IgD-negative memory B cell (primary cell): Measurements from ENCODE around the gene CST7. TPM values are rescaled to one million over a fixed set of nuclear protein-coding genes. Genes with fewer than 3 reads are reported as not detected.

Experiments used
- H3K27ac Mint-ChIP-seq, 3 donors: one replicate each; pipeline ENCODE4 v1.8.0; 2020 to 2022; ENCODE audit warnings: mild to moderate bottlenecking in 3 of 3, mixed read lengths in 3 of 3, moderate library complexity in 1 of 3
- H3K27me3 Mint-ChIP-seq: one replicate; pipeline ENCODE4 v1.8.0; 2021; ENCODE audit warnings: mixed read lengths
- H3K36me3 Mint-ChIP-seq: one replicate; pipeline ENCODE4 v1.8.0; 2020; ENCODE audit warnings: mild to moderate bottlenecking, mixed read lengths
- H3K4me1 Mint-ChIP-seq, 3 donors: one replicate each; pipeline ENCODE4 v1.8.0; 2020 to 2022; ENCODE audit warnings: mixed read lengths in 3 of 3, mild to moderate bottlenecking in 1 of 3
- H3K4me3 Mint-ChIP-seq, 4 donors: one replicate each; pipeline ENCODE4 v1.8.0; 2020 to 2022; ENCODE audit warnings: mild to moderate bottlenecking in 4 of 4, mixed read lengths in 4 of 4, moderate library complexity in 3 of 4
- H3K9me3 Mint-ChIP-seq, 3 donors: one replicate each; pipeline ENCODE4 v1.8.0; 2020 to 2021; ENCODE audit warnings: mixed read lengths in 3 of 3, mild to moderate bottlenecking in 1 of 3
- polyA plus RNA-seq: library from polyadenylated mRNA; unstranded; fragments of 300-500 nt; fragmentation: Illumina TruSeq; gene quantifications from one replicate; pipeline ENCODE4 v1.2.3, GENCODE V29; 2021

The CST7 gene
- polyA plus RNA-seq, 1 donor from 2014 or later, result 22.8 TPM

DNA sequence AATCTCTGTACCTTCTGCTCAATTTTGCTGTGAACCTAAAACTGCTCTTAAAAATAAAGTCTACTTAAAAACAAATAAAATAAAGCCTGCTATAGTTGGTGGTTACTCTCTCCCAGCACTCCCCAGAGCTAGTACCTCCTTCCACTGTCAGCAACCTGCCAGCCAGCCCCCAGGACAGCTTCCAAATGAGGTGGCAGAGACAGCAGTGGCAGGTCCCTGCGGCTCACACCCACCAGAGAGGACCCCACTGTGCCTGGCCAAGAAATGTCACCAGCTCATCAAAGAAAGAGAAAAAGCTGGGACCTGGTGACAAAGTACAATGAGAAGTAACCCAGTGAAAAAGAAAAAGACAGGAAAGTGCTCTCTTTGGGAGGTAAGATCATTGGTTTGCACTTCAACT, 28.3 kb downstream of the CST7 start:
- peaks cover 39% of the 10 kb centered on the region for H3K36me3 Mint-ChIP-seq
- H3K27ac Mint-ChIP-seq, result peak overlapping the region in 1 of 3 donors; percentile 47
- no peak overlapping the region for H3K4me3 Mint-ChIP-seq
- no peaks in the 10 kb centered on the region for H3K27me3 Mint-ChIP-seq
- H3K4me1 Mint-ChIP-seq, result peaks cover 2 to 8% (median 5%) of the 10 kb centered on the region in 3 donors
- H3K9me3 Mint-ChIP-seq, result peaks cover 2 to 17% (median 5%) of the 10 kb centered on the region in 3 donors

DNA sequence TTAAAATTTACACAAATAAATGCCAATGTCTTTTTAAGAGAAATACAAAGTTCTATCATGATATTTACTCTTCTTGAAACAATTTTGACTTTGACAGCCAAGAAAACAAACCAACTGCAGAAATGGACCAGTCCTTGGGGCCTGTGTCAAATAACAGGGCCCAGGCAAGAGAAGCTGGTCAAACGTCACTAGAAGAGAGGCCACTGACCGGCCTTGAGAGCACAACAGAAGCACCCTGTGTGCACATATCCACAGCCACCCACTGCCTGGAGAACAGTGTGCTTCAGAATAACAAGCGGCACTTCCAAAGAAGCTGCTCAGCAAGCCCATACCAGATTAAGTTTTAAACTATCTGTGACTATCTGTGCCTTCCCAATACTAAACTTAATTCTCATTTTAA, 28.7 kb downstream of the CST7 start:
- peaks cover 2 to 9% (median 5%) of the 10 kb centered on the region in 3 donors for H3K4me1 Mint-ChIP-seq
- H3K36me3 Mint-ChIP-seq, result peaks cover 39% of the 10 kb centered on the region
- peak overlapping the region in 1 of 3 donors; percentile 47 for H3K27ac Mint-ChIP-seq
- H3K27me3 Mint-ChIP-seq, result no peaks in the 10 kb centered on the region
- no peak overlapping the region for H3K4me3 Mint-ChIP-seq
- peaks cover 2 to 17% (median 5%) of the 10 kb centered on the region in 3 donors for H3K9me3 Mint-ChIP-seq

DNA sequence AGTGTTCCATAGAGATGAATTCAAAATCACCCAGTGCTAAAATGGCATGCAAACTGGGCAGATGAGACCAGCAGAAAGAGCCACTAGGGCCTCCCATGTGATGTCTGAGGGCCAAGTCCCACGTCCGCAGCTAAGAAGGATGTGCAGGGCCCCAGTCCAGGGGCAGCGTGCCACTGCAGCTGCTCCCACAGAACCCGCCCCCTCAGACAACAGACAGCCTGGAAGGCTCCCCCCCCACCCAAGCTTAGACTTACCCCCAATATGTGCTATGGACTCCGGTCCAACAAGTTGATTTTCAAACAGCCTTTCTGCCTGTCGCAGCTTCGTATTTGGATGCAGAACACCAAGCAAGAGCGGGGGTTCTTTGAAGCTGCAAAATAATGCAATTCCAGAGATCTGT, 29.4 kb downstream of the CST7 start:
- Mint-ChIP-seq H3K4me3 (no peak overlapping the region), H3K4me1 (peaks cover 2 to 9% (median 5%) of the 10 kb centered on the region in 3 donors), H3K9me3 (peaks cover 2 to 17% (median 5%) of the 10 kb centered on the region in 3 donors), H3K27me3 (no peaks in the 10 kb centered on the region), H3K36me3 (peaks cover 37% of the 10 kb centered on the region), H3K27ac (no peak overlapping the region)

DNA sequence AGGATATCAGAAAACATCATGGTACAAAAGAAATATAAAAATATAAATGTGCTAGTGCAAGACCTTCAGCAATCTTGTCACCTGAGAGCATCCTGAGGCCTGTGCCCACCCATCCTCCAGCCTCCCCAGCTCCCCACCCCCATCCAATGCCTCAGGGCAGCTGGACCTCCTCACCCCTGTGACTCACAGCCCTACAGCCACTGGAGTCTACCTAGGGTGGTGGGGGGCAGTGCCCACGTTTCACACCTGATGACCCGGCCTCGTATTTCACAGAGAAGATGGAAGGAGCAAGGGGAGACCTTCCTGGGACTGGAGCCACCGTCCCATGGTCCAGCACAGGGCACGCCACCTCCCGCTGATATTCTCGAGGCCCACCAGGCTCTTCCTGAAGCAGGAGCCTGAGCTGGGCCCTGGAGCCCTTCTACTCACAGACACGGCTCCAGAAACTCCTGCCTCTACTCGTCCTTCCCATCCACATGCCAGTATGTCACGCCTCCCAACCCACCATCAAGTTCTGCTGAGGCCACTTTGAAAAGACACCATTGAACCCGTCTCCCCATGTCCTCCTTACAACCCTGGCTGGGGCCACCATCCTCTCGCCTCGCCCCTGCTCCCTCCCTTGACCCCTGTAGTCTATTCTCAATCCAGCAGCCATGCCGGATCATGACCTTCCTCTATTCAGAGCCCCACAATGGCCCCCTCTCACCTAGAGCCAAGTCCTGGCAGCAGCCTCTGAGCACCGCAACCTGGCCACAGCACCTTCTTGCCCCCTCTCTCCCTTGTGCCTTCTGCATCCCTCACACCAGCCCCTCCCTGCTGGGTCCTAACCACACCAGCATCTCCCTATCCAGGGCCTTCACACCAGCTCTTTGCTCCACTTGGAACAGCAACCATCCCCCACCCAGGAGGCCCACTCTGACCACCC, 30.2 kb downstream of the CST7 start:
- Mint-ChIP-seq H3K36me3 (peaks cover 39% of the 10 kb centered on the region), H3K27ac (peak overlapping the region in 1 of 3 donors; percentile 78), H3K4me3 (peak overlapping the region in 1 of 4 donors; percentile 9), H3K9me3 (peaks cover 2 to 17% (median 5%) of the 10 kb centered on the region in 3 donors), H3K4me1 (peaks cover 2 to 9% (median 5%) of the 10 kb centered on the region in 3 donors), H3K27me3 (no peaks in the 10 kb centered on the region)

DNA sequence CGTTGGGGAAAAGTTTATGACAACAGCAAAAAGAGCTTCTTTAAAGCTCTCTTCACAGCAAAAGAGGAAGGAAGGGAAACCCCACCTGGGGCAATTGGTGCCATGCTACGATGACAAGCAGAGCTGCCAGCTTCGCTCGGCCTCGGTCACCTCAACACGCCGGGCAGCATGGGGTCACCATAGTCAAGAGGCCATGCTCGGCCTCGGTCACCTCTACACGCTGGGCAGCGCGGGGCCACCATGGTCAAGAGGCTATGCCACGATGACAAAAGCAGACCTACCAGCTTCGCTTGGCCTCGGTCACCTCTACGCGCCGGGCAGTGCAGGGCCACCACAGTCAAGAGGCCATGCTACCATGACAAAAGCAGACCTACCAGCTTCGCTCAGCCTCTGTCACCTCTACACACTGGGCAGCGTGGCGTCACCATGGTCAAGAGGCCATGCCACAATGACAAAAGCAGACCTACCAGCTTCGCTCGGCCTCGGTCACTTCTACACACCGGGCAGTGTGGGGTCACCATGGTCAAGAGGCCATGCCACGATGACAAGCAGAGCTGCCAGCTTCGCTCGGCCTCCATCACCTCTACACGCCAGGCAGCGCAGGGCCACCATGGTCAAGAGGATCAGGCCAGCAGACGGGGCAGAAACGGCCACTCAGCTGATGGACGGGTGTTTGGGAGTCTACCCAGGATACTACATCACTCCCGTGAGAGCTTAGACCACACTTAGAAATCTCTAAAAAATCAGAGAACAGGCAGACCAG, 31.4 kb downstream of the CST7 start:
- peaks cover 2 to 15% (median 5%) of the 10 kb centered on the region in 3 donors for H3K9me3 Mint-ChIP-seq
- peaks cover 2 to 15% (median 7%) of the 10 kb centered on the region in 3 donors for H3K4me1 Mint-ChIP-seq
- H3K27me3 Mint-ChIP-seq, result no peaks in the 10 kb centered on the region
- H3K27ac Mint-ChIP-seq, result peak overlapping the region in 1 of 3 donors; percentile 78
- peaks cover 35% of the 10 kb centered on the region for H3K36me3 Mint-ChIP-seq
- no peak overlapping the region for H3K4me3 Mint-ChIP-seq

DNA sequence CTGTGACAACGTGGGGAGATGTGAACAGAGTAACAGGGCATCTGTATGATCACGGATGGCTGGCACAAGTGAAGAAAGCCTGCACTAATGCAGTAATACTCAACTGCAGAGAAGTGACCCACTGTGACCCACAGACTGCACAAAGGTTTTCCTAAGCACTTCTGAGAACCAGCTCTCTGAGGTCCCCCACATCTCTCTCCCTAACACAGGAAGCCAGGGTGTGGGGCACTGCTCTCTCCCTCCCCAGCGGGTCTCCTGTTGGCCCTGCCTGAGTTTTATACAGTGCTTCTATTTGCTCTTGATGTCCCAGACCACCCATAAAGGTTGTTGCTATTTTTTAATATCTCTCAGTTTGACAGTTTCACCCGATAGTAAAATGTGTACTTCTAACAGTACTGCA, 32.2 kb downstream of the CST7 start:
- peak overlapping the region in 1 of 4 donors; percentile 60 for H3K4me3 Mint-ChIP-seq
- H3K9me3 Mint-ChIP-seq, result peaks cover 0 to 12% (median 5%) of the 10 kb centered on the region in 3 donors
- no peak overlapping the region for H3K27ac Mint-ChIP-seq
- no peaks in the 10 kb centered on the region for H3K27me3 Mint-ChIP-seq
- H3K4me1 Mint-ChIP-seq, result peaks cover 2 to 18% (median 10%) of the 10 kb centered on the region in 3 donors
- H3K36me3 Mint-ChIP-seq, result peaks cover 27% of the 10 kb centered on the region

DNA sequence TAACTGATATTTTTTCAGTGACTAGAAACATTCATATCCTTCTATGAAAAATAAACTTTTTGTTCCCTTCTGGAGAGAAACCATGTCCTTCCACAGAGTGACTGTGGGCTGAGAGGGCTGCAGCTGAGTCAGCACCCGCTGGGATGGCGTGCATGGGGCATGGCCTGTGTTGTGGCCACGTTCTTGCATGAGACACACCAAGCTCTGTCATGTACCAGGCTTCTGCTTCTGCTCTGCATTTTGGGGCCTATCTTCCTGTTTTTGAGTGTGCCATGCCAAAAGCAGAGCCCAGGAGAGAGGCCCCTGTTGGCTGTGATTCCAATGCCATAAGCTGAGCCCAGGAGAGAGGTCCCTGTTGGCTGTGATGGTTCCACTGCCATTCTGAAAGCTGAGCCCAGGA, 32.7 kb downstream of the CST7 start:
- Mint-ChIP-seq H3K4me3 (peak overlapping the region in 1 of 4 donors; percentile 60), H3K4me1 (peaks cover 1 to 21% (median 10%) of the 10 kb centered on the region in 3 donors), H3K27me3 (no peaks in the 10 kb centered on the region), H3K9me3 (peaks cover 0 to 6% (median 3%) of the 10 kb centered on the region in 3 donors), H3K36me3 (peaks cover 22% of the 10 kb centered on the region), H3K27ac (no peak overlapping the region)

DNA sequence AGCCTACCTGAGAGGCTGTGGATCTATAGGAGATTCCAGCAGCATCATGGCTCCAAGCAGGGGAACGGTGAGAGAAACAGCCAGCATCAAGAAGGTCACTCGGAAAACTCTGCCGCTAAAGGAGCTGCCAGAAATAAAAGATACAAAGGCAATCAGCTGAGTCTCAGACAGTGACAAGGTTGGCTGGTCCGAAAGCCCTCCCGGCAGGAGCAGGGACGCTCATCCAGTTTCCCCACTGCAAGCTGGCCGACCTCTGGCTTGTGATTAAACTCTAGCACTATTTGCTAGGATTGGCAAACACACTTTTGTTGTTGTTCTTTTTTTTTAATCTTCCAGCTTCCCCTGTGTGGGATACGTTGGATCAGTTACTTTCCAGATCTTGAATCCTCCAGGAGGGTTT, 34.8 kb downstream of the CST7 start:
- Mint-ChIP-seq H3K27ac (no peak overlapping the region), H3K4me3 (peak overlapping the region in 1 of 4 donors; percentile 27), H3K36me3 (peaks cover 21% of the 10 kb centered on the region), H3K27me3 (no peaks in the 10 kb centered on the region), H3K4me1 (peaks cover 3 to 25% (median 17%) of the 10 kb centered on the region in 3 donors), H3K9me3 (peaks cover 0 to 4% (median 2%) of the 10 kb centered on the region in 3 donors)

DNA sequence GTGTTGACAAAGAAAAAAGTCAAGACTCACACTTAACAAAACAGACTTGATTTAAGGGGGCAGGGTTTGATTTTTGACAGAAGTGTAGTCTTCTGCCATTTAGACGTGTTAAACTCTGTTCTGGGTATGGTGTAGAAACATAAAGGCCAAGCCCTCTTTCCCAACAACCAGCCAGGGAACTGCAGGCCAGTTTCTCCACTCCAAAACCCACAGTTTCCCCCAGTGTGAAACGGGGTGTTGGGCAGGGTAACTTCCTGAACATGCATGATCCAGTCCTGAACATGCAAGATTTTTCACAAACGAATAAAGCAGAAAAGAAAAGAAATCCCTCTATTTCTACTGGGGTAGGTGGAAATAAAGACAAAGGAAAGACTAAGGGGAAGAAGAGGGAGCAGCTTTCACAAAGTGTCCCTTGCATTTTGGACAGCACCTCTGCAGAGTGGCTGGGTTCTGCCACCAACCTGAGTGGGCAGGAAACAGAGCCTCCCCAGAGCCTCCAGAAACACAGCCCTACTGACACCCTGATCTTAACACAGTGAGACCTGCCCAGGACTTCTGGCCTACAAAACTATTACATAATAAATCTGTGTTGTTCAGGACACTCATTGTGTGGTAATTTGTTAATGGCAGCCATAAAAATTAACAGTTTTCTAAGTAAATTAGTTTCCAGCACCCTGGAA, 36.0 kb downstream of the CST7 start:
- H3K4me3 Mint-ChIP-seq, result no peak overlapping the region
- H3K27ac Mint-ChIP-seq, result peak overlapping the region in 1 of 3 donors; percentile 53
- peaks cover 0 to 2% (median 0%) of the 10 kb centered on the region in 3 donors for H3K9me3 Mint-ChIP-seq
- H3K27me3 Mint-ChIP-seq, result no peaks in the 10 kb centered on the region
- peaks cover 5 to 25% (median 16%) of the 10 kb centered on the region in 3 donors for H3K4me1 Mint-ChIP-seq
- peaks cover 13% of the 10 kb centered on the region for H3K36me3 Mint-ChIP-seq

DNA sequence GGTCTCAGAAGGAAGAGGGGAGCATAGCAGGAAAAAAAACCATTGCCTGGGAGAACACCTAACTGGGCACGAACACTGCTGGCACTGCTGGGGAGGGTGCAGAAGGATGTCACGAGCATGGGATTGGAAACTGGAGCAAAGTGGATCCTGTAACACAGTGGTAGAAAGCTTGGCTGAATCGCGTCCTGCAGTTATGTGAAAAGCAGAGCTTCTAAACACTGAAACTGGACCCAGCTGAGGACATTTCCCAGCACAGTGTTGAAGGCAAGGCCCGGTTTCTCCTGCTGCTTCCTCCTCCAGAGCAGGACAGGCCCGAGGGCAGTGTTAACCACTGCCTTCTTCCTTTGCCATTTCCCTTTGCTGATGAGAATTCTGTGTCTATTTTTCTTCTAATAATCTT, 36.7 kb downstream of the CST7 start:
- Mint-ChIP-seq H3K27me3 (no peaks in the 10 kb centered on the region), H3K9me3 (no peaks in the 10 kb centered on the region), H3K4me1 (peaks cover 10 to 26% (median 20%) of the 10 kb centered on the region in 3 donors), H3K36me3 (peaks cover 10% of the 10 kb centered on the region), H3K27ac (no peak overlapping the region), H3K4me3 (peak overlapping the region in 2 of 4 donors; percentile 28 to 31)

DNA sequence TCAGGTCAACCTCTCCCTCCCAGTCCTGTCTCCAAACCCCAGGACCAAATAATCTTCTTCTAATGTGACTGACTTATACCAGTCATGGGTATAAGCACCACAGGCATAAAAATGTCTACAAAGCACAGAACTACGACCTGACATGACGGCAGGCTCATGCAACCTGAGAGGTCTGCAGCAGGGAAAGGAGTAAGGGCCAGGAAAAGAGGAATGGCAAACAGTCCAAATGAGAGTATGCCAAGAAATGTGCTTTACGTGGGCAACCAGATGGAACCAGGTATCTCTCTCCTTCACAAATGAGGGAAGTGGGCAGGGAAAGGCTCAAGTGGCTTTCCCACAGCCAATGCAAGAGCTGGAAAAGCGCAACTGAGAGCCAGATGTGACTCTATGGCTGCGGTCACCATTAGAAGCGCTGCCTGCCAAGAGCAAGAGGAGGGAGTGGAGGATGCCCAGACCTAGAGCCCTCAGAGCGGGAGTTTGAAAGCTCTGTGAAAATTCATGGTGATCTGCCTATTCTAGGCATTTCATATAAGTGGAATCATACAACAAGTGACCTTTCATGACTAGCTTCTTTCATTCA, 37.5 kb downstream of the CST7 start:
- no peaks in the 10 kb centered on the region for H3K9me3 Mint-ChIP-seq

DNA sequence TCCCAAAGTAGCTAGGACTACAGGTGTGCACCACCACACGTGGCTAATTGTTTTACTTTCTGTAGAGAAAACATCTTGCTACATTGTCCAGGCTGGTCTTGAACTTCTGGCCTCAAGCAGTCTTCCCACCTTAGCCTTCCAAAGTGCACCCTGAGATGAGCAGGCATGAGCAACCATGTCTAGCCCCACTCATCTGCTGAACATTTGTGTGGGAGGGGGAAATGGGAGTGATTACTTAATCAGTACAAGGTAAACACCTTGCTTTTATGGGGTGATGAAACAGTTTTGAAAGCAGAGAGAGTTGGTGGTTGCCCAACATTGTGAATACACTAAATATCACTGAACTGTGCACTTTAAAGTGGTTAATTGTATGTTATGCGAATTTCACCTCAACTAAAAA, 38.2 kb downstream of the CST7 start:
- Mint-ChIP-seq H3K27ac (no peak overlapping the region), H3K4me1 (peaks cover 19 to 35% (median 29%) of the 10 kb centered on the region in 3 donors), H3K4me3 (no peak overlapping the region), H3K27me3 (no peaks in the 10 kb centered on the region), H3K36me3 (peaks cover 2% of the 10 kb centered on the region), H3K9me3 (no peaks in the 10 kb centered on the region)

More for the DNA sequence above, 37.5 kb downstream of the CST7 start:
- H3K27ac Mint-ChIP-seq, result no peak overlapping the region
- H3K4me1 Mint-ChIP-seq, result peaks cover 17 to 32% (median 24%) of the 10 kb centered on the region in 3 donors
- H3K36me3 Mint-ChIP-seq, result peaks cover 4% of the 10 kb centered on the region
- H3K4me3 Mint-ChIP-seq, result peak overlapping the region in 1 of 4 donors; percentile 24
- no peaks in the 10 kb centered on the region for H3K27me3 Mint-ChIP-seq

DNA sequence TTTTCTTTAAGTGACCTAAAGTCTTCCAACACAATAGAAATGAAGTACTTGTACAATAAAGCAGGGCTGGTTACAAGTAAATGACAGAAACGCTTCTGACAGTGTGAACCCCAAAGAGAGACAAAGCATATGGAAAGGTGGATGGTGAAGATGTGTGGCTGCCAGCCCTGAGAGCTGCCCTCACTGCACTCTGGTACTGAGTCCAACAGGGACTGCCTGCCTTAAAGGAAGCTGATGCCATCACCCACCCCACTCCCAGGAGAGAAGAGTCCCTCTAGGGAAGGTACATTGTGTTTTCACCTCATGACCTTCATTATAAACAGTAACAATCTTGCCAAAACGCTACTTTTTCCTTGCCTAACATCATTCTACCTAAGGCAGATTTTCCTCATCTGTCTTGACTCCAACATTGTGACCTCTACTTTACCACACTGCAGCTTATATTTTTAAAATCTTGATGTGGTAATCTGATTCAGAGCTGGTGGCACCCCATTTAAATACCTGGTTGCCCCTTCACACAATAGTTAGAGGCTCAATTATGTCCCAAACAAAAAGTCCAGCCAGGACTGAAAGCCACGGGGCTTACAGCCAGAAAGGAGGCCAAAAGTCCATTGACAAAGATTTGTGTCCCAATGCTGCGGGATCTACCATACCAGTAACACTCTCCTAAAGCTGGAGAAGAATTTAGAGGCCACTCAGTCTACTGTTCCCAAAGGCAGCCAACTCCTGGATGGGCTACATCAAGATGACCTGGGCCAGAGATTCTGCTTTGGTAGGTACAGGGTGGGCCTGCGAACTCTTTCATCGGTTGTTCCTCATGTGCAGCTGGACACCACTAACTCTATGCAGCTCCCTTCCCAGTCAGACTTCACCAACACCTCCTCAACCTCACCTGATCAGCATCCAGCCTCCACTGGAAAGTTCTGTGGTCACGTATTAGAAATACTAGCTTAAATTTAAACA, 39.1 kb downstream of the CST7 start:
- peak overlapping the region in 1 of 4 donors; percentile 7 for H3K4me3 Mint-ChIP-seq
- H3K9me3 Mint-ChIP-seq, result no peaks in the 10 kb centered on the region
- peaks cover 20 to 34% (median 29%) of the 10 kb centered on the region in 3 donors for H3K4me1 Mint-ChIP-seq
- peak overlapping the region in 1 of 3 donors; percentile 29 for H3K27ac Mint-ChIP-seq
- H3K27me3 Mint-ChIP-seq, result no peaks in the 10 kb centered on the region
- H3K36me3 Mint-ChIP-seq, result peaks cover 2% of the 10 kb centered on the region
